Endodermal cell (in vitro differentiated cells): ENCODE data around the gene FREM2. TPM values are rescaled to one million over a fixed set of nuclear protein-coding genes. Genes with fewer than 3 reads are reported as not detected.

Experiments used
- DNase-seq: peaks from one replicate; pipeline ENCODE4 v3.0.0-alpha.2; 2017
- H3K27ac ChIP-seq: 2 replicates; pipeline ENCODE4 v1.5.1; 2013; ENCODE audit warnings: mild to moderate bottlenecking, low read depth, low read length, moderate library complexity
- H3K27me3 ChIP-seq: 2 replicates; pipeline ENCODE4 v1.6.1; 2013; ENCODE audit warnings: mild to moderate bottlenecking, low read length, moderate library complexity; ENCODE audit not compliant: insufficient read depth, control insufficient read depth, poor library complexity, severe bottlenecking
- H3K36me3 ChIP-seq: 2 replicates; pipeline ENCODE4 v1.7.0; 2013; ENCODE audit warnings: mild to moderate bottlenecking, low read length, moderate library complexity; ENCODE audit not compliant: control insufficient read depth, insufficient read depth
- H3K4me1 ChIP-seq: one replicate; pipeline ENCODE4 v1.7.0; 2013; ENCODE audit warnings: low read length; ENCODE audit not compliant: control insufficient read depth, insufficient read depth
- H3K4me3 ChIP-seq: 2 replicates; pipeline ENCODE4 v1.5.1; 2013; ENCODE audit warnings: mild to moderate bottlenecking, low read length, moderate library complexity
- H3K9ac ChIP-seq: 2 replicates; pipeline ENCODE4 v1.6.1; 2013; ENCODE audit warnings: mild to moderate bottlenecking, low read length, moderate library complexity; ENCODE audit not compliant: poor library complexity, severe bottlenecking; ENCODE audit errors: extremely low read depth
- H3K9me3 ChIP-seq: 2 replicates; pipeline ENCODE4 v1.6.1; 2013; ENCODE audit warnings: mild to moderate bottlenecking, low read length, moderate library complexity; ENCODE audit not compliant: control insufficient read depth
- H3K27ac Mint-ChIP-seq: 2 replicates; pipeline ENCODE4 v1.8.0; 2020; ENCODE audit warnings: mixed read lengths
- H3K27me3 Mint-ChIP-seq: 2 replicates; pipeline ENCODE4 v1.8.0; 2021; ENCODE audit warnings: mild to moderate bottlenecking, mixed read lengths; ENCODE audit not compliant: insufficient read depth
- H3K36me3 Mint-ChIP-seq: 2 replicates; pipeline ENCODE4 v1.8.0; 2020; ENCODE audit warnings: low read depth, mixed read lengths
- H3K4me1 Mint-ChIP-seq: 2 replicates; pipeline ENCODE4 v1.8.0; 2020; ENCODE audit warnings: mixed read lengths
- H3K4me3 Mint-ChIP-seq: 2 replicates; pipeline ENCODE4 v1.8.0; 2020; ENCODE audit warnings: mild to moderate bottlenecking, moderate library complexity, mixed read lengths
- H3K9me3 Mint-ChIP-seq: 2 replicates; pipeline ENCODE4 v1.8.0; 2020; ENCODE audit warnings: mild to moderate bottlenecking, mixed read lengths
- WGBS, 2 experiments: methylation state at CpG; one replicate each; pipeline versions ENCODE4 v1.1.5 to v1.1.7; 2013; ENCODE audit warnings: missing lambda C conversion rate in 2 of 2, mixed read lengths in 1 of 2; ENCODE audit not compliant: insufficient coverage in 1 of 2, insufficient read length in 1 of 2; 5-methylcytosine and 5-hydroxymethylcytosine counted together
- total RNA-seq, 2 donors: library from RNA; stranded (reverse); fragmentation: NEBNext Ultra II Directional in 1 of 2; extraction: Animal tissue kit (Norgen Biotek cat#: 25700) in 1 of 2; gene quantifications; 2 replicates in 1 of 2; 3 replicates in 1 of 2; pipeline ENCODE4 v1.2.1, GENCODE V29; 2021
- TF ChIP-seq, protein P1 (sequence below): fragments of 200-600 bp; sonication (generic); conservative IDR thresholded peaks from 2 replicates; pipeline ENCODE4 v1.5.0; 2021; ENCODE audit warnings: antibody characterized with exemption, mild to moderate bottlenecking

FREM2 gene
- total RNA-seq, 2 donors from 2014 or later = 20.4 to 28.4 TPM

- Mint-ChIP-seq H3K4me1 (peaks cover 19% of the 10 kb centered on the region), H3K4me3 (no peak overlapping the region), H3K36me3 (peaks cover 6% of the 10 kb centered on the region), H3K9me3 (no peaks in the 10 kb centered on the region), H3K27ac (no peak overlapping the region), H3K27me3 (peaks cover 4% of the 10 kb centered on the region)
- Histone ChIP-seq H3K4me3 (no peak overlapping the region), H3K9ac (no peak overlapping the region), H3K36me3 (no peaks in the 10 kb centered on the region), H3K4me1 (no peaks in the 10 kb centered on the region), H3K27ac (no peak overlapping the region), H3K27me3 (no peaks in the 10 kb centered on the region), H3K9me3 (no peaks in the 10 kb centered on the region)
- DNase-seq = no peak
- 87% methylated on average over 2 of the region's 2 CpGs; no CpG with 5 or more reads in 1 of the 2 experiments for WGBS, 2 experiments
- TF ChIP-seq, protein P1, sequence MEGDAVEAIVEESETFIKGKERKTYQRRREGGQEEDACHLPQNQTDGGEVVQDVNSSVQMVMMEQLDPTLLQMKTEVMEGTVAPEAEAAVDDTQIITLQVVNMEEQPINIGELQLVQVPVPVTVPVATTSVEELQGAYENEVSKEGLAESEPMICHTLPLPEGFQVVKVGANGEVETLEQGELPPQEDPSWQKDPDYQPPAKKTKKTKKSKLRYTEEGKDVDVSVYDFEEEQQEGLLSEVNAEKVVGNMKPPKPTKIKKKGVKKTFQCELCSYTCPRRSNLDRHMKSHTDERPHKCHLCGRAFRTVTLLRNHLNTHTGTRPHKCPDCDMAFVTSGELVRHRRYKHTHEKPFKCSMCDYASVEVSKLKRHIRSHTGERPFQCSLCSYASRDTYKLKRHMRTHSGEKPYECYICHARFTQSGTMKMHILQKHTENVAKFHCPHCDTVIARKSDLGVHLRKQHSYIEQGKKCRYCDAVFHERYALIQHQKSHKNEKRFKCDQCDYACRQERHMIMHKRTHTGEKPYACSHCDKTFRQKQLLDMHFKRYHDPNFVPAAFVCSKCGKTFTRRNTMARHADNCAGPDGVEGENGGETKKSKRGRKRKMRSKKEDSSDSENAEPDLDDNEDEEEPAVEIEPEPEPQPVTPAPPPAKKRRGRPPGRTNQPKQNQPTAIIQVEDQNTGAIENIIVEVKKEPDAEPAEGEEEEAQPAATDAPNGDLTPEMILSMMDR = no peak
Measured at GRCh38 chr13:38766799-38767198, 79.9 kb downstream of the FREM2 start.

DNA sequence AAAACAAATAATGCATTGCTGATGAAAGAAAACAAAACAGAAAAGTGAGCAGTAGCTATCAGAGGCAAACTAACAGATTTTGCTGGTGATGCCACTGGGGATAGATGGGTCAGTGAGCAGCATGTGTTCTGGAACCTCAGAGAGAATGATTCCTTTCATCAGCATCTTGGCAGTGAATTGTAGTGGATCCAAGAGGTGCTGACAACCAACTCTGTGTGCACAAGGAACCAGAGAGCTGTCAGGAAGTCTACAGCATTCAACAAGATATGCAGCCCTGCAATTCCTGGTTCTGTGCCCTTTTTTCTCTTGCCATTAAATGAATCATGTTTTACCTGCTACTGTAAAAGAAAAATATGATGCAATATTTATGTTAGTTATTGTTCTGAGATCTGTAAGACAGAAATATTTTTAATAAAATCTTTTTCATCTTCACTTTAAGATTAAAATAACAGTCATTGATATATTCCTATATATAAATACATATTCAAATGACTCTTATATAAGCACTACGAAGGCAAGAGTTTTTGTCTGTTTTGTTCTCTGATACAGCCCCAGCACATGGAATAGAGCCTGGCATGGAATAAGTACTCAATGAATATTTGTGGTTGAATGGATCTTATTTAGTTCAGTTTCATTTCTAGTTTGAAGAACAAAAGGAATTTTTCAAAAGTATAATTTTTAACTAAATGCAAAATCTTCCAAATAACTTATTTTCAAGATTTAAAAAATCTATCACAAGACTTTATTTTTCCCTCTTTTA is 80.8 kb downstream of the FREM2 start:
- 100% methylated on average over 1 of the region's 1 CpG; no CpG with 5 or more reads in 1 of the 2 experiments for WGBS, 2 experiments
- H3K27ac Mint-ChIP-seq = no peak overlapping the region

GRCh38 chr13:38769526-38769925 is 82.6 kb downstream of the FREM2 start:
- Histone ChIP-seq H3K4me3 (no peak overlapping the region), H3K27me3 (no peaks in the 10 kb centered on the region), H3K9ac (no peak overlapping the region), H3K27ac (no peak overlapping the region), H3K9me3 (peaks cover 4% of the 10 kb centered on the region), H3K4me1 (no peaks in the 10 kb centered on the region), H3K36me3 (no peaks in the 10 kb centered on the region)
- no peak for DNase-seq
- Mint-ChIP-seq H3K4me1 (peaks cover under 1% of the 10 kb centered on the region), H3K27me3 (no peaks in the 10 kb centered on the region), H3K4me3 (no peak overlapping the region), H3K27ac (no peak overlapping the region), H3K9me3 (no peaks in the 10 kb centered on the region), H3K36me3 (peaks cover 4% of the 10 kb centered on the region)
- TF ChIP-seq, protein P1 = no peak
- WGBS, 2 experiments = 68 to 88% methylated on average over 2 to 7 of the region's 7 CpGs

More for the DNA sequence above, 80.8 kb downstream of the FREM2 start:
- Mint-ChIP-seq H3K4me1 (peaks cover 15% of the 10 kb centered on the region), H3K9me3 (no peaks in the 10 kb centered on the region), H3K27me3 (no peaks in the 10 kb centered on the region), H3K4me3 (no peak overlapping the region), H3K36me3 (peaks cover 6% of the 10 kb centered on the region)
- TF ChIP-seq, protein P1 = no peak
- DNase-seq = no peak
- no peak overlapping the region for H3K9ac ChIP-seq
- H3K36me3 ChIP-seq = no peaks in the 10 kb centered on the region
- H3K4me3 ChIP-seq = no peak overlapping the region
- no peaks in the 10 kb centered on the region for H3K27me3 ChIP-seq
- H3K27ac ChIP-seq = no peak overlapping the region
- H3K9me3 ChIP-seq = no peaks in the 10 kb centered on the region
- no peaks in the 10 kb centered on the region for H3K4me1 ChIP-seq
